Measurements from ENCODE around the gene SEMA3D. TPM values are rescaled to one million over a fixed set of nuclear protein-coding genes. Genes with fewer than 3 reads are reported as not detected.

SEMA3D gene
- total and polyA plus RNA-seq, 2 of the 4 experiments (the other 2 are of a cell fraction), result 2.9 to 13.6 TPM

- Histone ChIP-seq H4K5ac (ENCODE audit: low read depth, low read length) (no peak overlapping the region), H2AK9ac (replicated peaks; ENCODE audit: low read depth, low read length, poor library complexity) (no peak overlapping the region), H3K36me3 (ENCODE audit: control insufficient read depth, insufficient read depth, low read length) (no peaks in the 10 kb centered on the region), H2BK120ac (ENCODE audit: low read depth, low read length) (no peak overlapping the region), H2BK20ac (ENCODE audit: low read depth, low read length) (no peak overlapping the region), H3K27me3 (ENCODE audit: control insufficient read depth, insufficient read depth, low read length) (no peaks in the 10 kb centered on the region), H3K4me2 (ENCODE audit: low read depth, low read length) (no peak overlapping the region), H3K23ac (ENCODE audit: low read depth, low read length) (no peak overlapping the region), H2AK5ac (ENCODE audit: low read depth, low read length) (no peak overlapping the region), H3K4me1 (ENCODE audit: control insufficient read depth, insufficient read depth, low read length) (no peaks in the 10 kb centered on the region), H3K27ac (ENCODE audit: insufficient read depth, low read length) (no peak overlapping the region), H3K4me3 (ENCODE audit: insufficient read depth, low read depth, low read length) (no peak overlapping the region), H3K9me3 (ENCODE audit: control insufficient read depth, insufficient read depth, low read length) (no peaks in the 10 kb centered on the region), H3K9me1 (ENCODE audit: insufficient read depth, low read length) (no peaks in the 10 kb centered on the region), H2BK15ac (ENCODE audit: low read depth, low read length) (no peak overlapping the region), H4K20me1 (ENCODE audit: insufficient read depth, low read length) (no peaks in the 10 kb centered on the region), H2AFZ (replicated peaks; ENCODE audit: low read length, poor library complexity) (no peak overlapping the region), H3K56ac (ENCODE audit: extremely low read depth, insufficient read depth, low read length) (no peak overlapping the region), H3K9ac (ENCODE audit: low read depth, low read length) (no peak overlapping the region), H3K4ac (ENCODE audit: low read depth, low read length) (no peak overlapping the region), H3K79me1 (ENCODE audit: low read depth in 1 of 2, low read length in 2 of 2) (no peaks in the 10 kb centered on the region), H3K14ac (replicated peaks; ENCODE audit: low read depth, low read length) (no peak overlapping the region), H3K18ac (ENCODE audit: low read depth, low read length) (no peak overlapping the region), H4K8ac (ENCODE audit: low read depth in 2 of 2, low read length in 2 of 2) (no peak overlapping the region), H2BK5ac (ENCODE audit: low read depth, low read length, poor library complexity, severe bottlenecking) (no peak overlapping the region), H4K91ac (ENCODE audit: insufficient read depth, low read depth, low read length) (no peak overlapping the region)
- intact Hi-C loops (cut with micrococcal nuclease), result no loop called here
- no TSS peak for BruUV-seq (replicated peaks)
- dilution Hi-C loops (cut with HindIII; ENCODE audit: low sequenced_read_pairs, unreplicated experiment), result no loop called here
- in situ Hi-C loops (cut with MboI; ENCODE audit: low sequenced_read_pairs), result no loop called here
- POLR2A ChIA-PET (ENCODE audit: unreplicated experiment), result no interaction called here
- TF ChIP-seq ELK1 (IDR thresholded peaks at IDR 0.05; ENCODE audit: borderline replicate concordance, low read depth, low read length), result no peak
- TF ChIP-seq RFX5 (IDR thresholded peaks at IDR 0.05; ENCODE audit: low read depth, low read length), result no peak
- no peak for TF ChIP-seq FOS (IDR thresholded peaks at IDR 0.05; ENCODE audit: low read depth, low read length)
- no peak for TF ChIP-seq CHD1 (IDR thresholded peaks at IDR 0.05; ENCODE audit: low read depth, low read length)
- no peak for TF ChIP-seq SMC3 (IDR thresholded peaks at IDR 0.05; ENCODE audit: low read depth, low read length)
- TF ChIP-seq BHLHE40 (IDR thresholded peaks at IDR 0.05; ENCODE audit: low read depth, low read length), result no peak
- no peak for TF ChIP-seq RCOR1 (IDR thresholded peaks at IDR 0.05; ENCODE audit: insufficient replicate concordance, low read length)
- no peak for ATAC-seq (ENCODE audit: low read depth)
- CTCF ChIA-PET, result interaction anchor here (0.6 kb wide), 1 partner anchor 306 kb away, joined by 9 read pairs; no protein-coding TSS in a partner anchor
- no peak for DNase-seq
- WGBS, 2 experiments (ENCODE audit: extremely low coverage in 2 of 2, insufficient read length in 1 of 2), result no CpG with 5 or more reads among the region's 1 CpG
Measured at GRCh38 chr7:85215098-85215497, 28.2 kb upstream of the SEMA3D start.
